ENCODE measurements around the gene NANP.

DNA sequence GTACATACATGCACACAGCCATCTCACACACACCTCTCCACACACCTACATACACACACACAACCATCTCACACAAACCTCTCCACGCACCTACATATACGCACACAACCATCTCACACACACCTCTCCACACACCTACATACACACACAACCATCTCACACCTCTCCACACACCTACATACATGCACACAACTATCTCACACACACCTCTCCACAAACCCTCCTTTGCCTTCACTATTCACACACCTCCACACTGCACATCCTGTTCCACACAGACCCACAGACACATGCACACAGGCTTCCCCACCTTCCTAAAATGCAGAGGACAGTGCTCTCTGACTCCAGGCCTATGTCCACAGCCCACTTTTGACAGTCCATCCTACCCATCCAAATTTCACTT, 22.2 kb downstream of the NANP start:
- TF ChIP-seq, protein P1, sequence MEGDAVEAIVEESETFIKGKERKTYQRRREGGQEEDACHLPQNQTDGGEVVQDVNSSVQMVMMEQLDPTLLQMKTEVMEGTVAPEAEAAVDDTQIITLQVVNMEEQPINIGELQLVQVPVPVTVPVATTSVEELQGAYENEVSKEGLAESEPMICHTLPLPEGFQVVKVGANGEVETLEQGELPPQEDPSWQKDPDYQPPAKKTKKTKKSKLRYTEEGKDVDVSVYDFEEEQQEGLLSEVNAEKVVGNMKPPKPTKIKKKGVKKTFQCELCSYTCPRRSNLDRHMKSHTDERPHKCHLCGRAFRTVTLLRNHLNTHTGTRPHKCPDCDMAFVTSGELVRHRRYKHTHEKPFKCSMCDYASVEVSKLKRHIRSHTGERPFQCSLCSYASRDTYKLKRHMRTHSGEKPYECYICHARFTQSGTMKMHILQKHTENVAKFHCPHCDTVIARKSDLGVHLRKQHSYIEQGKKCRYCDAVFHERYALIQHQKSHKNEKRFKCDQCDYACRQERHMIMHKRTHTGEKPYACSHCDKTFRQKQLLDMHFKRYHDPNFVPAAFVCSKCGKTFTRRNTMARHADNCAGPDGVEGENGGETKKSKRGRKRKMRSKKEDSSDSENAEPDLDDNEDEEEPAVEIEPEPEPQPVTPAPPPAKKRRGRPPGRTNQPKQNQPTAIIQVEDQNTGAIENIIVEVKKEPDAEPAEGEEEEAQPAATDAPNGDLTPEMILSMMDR (IDR thresholded peaks at IDR 0.05) = no peak
- TF ChIP-seq CBX8 (IDR thresholded peaks at IDR 0.05) (no peak), EP300 (IDR thresholded peaks at IDR 0.05) (no peak), RAD21 (conservative IDR thresholded peaks at IDR 0.05 in 1 of 2, IDR thresholded peaks at IDR 0.05 in 1 of 2) (no peak), JUNB (IDR thresholded peaks at IDR 0.05) (no peak), JUN (IDR thresholded peaks at IDR 0.05) (no peak), BHLHE40 (IDR thresholded peaks at IDR 0.05; ENCODE audit: low read depth, low read length) (no peak), POLR2A (IDR thresholded peaks at IDR 0.05; ENCODE audit: low read length) (no peak), POLR2AphosphoS2 (conservative IDR thresholded peaks at IDR 0.05; ENCODE audit: low read length) (no peak), MAFK (IDR thresholded peaks at IDR 0.05; ENCODE audit: partially characterized antibody) (no peak)
- TF ChIP-seq, protein P2, sequence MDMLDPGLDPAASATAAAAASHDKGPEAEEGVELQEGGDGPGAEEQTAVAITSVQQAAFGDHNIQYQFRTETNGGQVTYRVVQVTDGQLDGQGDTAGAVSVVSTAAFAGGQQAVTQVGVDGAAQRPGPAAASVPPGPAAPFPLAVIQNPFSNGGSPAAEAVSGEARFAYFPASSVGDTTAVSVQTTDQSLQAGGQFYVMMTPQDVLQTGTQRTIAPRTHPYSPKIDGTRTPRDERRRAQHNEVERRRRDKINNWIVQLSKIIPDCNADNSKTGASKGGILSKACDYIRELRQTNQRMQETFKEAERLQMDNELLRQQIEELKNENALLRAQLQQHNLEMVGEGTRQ (IDR thresholded peaks at IDR 0.05) = no peak
- TF ChIP-seq, protein P3, sequence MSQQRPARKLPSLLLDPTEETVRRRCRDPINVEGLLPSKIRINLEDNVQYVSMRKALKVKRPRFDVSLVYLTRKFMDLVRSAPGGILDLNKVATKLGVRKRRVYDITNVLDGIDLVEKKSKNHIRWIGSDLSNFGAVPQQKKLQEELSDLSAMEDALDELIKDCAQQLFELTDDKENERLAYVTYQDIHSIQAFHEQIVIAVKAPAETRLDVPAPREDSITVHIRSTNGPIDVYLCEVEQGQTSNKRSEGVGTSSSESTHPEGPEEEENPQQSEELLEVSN (IDR thresholded peaks at IDR 0.05; ENCODE audit: borderline replicate concordance, low read depth) = no peak
- TF ChIP-seq, protein P4, sequence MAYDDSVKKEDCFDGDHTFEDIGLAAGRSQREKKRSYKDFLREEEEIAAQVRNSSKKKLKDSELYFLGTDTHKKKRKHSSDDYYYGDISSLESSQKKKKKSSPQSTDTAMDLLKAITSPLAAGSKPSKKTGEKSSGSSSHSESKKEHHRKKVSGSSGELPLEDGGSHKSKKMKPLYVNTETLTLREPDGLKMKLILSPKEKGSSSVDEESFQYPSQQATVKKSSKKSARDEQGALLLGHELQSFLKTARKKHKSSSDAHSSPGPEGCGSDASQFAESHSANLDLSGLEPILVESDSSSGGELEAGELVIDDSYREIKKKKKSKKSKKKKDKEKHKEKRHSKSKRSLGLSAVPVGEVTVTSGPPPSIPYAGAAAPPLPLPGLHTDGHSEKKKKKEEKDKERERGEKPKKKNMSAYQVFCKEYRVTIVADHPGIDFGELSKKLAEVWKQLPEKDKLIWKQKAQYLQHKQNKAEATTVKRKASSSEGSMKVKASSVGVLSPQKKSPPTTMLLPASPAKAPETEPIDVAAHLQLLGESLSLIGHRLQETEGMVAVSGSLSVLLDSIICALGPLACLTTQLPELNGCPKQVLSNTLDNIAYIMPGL (CRISPR knock-in tag; IDR thresholded peaks at IDR 0.05; ENCODE audit: borderline replicate concordance) = no peak
- TF ChIP-seq, protein P5, sequence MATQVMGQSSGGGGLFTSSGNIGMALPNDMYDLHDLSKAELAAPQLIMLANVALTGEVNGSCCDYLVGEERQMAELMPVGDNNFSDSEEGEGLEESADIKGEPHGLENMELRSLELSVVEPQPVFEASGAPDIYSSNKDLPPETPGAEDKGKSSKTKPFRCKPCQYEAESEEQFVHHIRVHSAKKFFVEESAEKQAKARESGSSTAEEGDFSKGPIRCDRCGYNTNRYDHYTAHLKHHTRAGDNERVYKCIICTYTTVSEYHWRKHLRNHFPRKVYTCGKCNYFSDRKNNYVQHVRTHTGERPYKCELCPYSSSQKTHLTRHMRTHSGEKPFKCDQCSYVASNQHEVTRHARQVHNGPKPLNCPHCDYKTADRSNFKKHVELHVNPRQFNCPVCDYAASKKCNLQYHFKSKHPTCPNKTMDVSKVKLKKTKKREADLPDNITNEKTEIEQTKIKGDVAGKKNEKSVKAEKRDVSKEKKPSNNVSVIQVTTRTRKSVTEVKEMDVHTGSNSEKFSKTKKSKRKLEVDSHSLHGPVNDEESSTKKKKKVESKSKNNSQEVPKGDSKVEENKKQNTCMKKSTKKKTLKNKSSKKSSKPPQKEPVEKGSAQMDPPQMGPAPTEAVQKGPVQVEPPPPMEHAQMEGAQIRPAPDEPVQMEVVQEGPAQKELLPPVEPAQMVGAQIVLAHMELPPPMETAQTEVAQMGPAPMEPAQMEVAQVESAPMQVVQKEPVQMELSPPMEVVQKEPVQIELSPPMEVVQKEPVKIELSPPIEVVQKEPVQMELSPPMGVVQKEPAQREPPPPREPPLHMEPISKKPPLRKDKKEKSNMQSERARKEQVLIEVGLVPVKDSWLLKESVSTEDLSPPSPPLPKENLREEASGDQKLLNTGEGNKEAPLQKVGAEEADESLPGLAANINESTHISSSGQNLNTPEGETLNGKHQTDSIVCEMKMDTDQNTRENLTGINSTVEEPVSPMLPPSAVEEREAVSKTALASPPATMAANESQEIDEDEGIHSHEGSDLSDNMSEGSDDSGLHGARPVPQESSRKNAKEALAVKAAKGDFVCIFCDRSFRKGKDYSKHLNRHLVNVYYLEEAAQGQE (IDR thresholded peaks at IDR 0.05) = no peak
